ENCODE measurements around the gene RAB39A. TPM values are rescaled to one million over a fixed set of nuclear protein-coding genes. Genes with fewer than 3 reads are reported as not detected.

The RAB39A gene
- total RNA-seq, 1 donor from 2014 or later: not detected

DNA sequence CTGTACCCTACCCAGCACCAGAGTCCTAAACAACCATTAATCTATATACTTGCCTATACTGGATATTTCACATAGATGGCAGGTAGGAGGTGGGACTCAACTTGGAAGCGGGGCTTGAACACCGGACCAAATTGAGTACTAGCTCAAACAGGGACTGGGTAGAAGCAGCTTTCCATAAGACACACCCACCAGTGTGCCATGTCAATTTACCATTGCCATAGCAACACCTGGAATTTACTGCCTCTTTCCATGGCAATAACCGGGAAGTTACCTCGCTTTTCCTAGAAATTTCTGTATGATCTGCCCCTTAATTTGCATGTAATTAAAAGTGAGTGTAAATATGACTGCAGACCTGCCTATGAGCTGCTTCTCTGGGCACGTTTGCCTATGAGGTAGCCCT is 41.8 kb downstream of the RAB39A start:
- Mint-ChIP-seq H3K27me3 (ENCODE audit: low read depth) (no peaks in the 10 kb centered on the region), H3K9me3 (no peaks in the 10 kb centered on the region), H3K27ac (no peak overlapping the region), H3K4me3 (ENCODE audit: low read depth) (no peak overlapping the region), H3K36me3 (ENCODE audit: low read depth) (no peaks in the 10 kb centered on the region), H3K4me1 (ENCODE audit: low read depth) (no peaks in the 10 kb centered on the region)
- intact Hi-C loops (cut with micrococcal nuclease): no loop called here
- no peak for DNase-seq (ENCODE audit: low spot score)

DNA sequence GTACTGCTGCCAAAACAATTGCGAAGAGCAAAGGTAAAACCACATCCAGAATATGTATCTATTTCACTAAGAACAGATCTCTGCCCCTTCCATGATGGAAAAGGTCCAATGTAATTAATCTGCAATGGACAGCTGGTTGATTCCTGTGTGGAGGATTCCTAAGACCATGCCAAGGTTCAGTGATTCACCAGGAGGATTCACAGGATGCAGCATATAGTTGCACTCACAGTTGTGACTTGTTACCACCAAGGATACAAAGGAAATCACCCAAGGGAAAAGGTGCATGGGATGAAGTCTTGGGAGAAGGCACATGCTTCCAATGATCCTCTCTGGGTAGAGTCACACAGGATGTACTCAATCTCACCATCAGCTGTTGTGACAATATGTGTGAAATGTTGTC is 45.4 kb downstream of the RAB39A start:
- no peaks in the 10 kb centered on the region for H3K4me1 Mint-ChIP-seq (ENCODE audit: low read depth)
- no peak for DNase-seq (ENCODE audit: low spot score)
- no peaks in the 10 kb centered on the region for H3K9me3 Mint-ChIP-seq
- no peak overlapping the region for H3K27ac Mint-ChIP-seq
- no peaks in the 10 kb centered on the region for H3K27me3 Mint-ChIP-seq (ENCODE audit: low read depth)
- intact Hi-C loops (cut with micrococcal nuclease): no loop called here
- no peak overlapping the region for H3K4me3 Mint-ChIP-seq (ENCODE audit: low read depth)
- no peaks in the 10 kb centered on the region for H3K36me3 Mint-ChIP-seq (ENCODE audit: low read depth)

DNA sequence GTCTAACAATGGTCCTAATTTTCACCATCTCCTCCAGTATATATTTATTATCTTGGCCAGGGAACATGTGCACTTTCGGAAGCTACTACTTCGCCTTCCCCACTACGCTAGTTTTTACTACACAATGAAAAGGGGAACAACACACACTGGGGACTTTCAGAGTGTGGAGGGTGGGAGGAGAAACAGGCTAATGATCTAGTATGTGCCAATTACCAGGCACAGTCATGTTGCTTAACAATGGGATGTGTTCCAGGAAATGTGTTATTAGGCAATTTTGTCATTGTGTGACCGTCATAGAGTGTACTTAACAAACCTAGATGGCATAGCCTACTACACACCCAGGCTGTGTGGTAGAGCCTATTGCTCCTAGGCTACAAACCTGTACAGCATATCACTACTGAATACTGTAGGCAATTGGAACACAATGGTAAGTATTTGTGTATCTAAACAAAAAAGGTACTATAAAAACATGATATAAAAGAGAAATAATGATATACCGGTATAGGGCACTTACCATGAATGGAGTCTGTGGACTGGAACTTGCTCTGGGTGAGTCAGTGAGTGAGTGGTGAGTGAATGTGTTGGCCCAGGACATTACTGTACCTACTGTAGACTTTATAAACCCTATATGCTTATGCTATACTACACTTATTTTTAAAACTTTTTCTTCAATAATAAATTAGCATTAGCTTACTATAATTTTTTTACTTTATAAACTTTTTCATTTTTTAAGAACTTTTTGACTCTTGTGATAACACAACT is 60.3 kb downstream of the RAB39A start:
- Mint-ChIP-seq H3K27ac (no peak overlapping the region), H3K9me3 (no peaks in the 10 kb centered on the region), H3K4me3 (ENCODE audit: low read depth) (no peak overlapping the region), H3K4me1 (ENCODE audit: low read depth) (no peaks in the 10 kb centered on the region), H3K36me3 (ENCODE audit: low read depth) (no peaks in the 10 kb centered on the region), H3K27me3 (ENCODE audit: low read depth) (peaks cover 2% of the 10 kb centered on the region)
- intact Hi-C loops (cut with micrococcal nuclease): no loop called here
- no peak for DNase-seq (ENCODE audit: low spot score)

DNA sequence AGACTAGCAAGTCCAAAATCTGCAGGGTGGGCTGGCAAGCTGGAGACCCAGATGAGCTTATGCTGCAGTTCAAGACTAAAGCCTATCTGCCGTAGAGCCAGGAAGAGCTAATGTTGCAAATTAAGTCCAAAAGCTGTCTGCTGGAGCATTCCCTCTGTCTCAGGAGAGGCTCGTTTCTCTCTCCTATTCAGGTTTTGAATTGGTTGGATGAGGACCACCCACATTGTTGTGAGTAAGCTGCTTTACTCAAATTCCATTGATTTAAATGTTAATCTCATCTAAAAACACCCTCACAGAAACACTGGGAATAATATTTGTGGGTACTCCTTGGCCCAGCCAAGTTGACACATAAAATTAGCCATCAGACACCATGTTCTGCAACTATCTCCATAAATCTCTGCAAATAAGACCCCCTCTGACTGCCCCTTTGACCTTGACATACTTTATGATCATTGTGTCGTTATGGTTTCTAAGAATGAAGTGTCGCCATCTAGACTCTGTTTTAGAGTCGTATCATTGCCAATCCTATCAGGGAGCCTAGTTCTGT is 63.7 kb downstream of the RAB39A start:
- Mint-ChIP-seq H3K4me1 (ENCODE audit: low read depth) (no peaks in the 10 kb centered on the region), H3K27me3 (ENCODE audit: low read depth) (peaks cover 6% of the 10 kb centered on the region), H3K9me3 (no peaks in the 10 kb centered on the region), H3K36me3 (ENCODE audit: low read depth) (no peaks in the 10 kb centered on the region), H3K27ac (no peak overlapping the region), H3K4me3 (ENCODE audit: low read depth) (no peak overlapping the region)
- no peak for DNase-seq (ENCODE audit: low spot score)
- intact Hi-C loops (cut with micrococcal nuclease): no loop called here

DNA sequence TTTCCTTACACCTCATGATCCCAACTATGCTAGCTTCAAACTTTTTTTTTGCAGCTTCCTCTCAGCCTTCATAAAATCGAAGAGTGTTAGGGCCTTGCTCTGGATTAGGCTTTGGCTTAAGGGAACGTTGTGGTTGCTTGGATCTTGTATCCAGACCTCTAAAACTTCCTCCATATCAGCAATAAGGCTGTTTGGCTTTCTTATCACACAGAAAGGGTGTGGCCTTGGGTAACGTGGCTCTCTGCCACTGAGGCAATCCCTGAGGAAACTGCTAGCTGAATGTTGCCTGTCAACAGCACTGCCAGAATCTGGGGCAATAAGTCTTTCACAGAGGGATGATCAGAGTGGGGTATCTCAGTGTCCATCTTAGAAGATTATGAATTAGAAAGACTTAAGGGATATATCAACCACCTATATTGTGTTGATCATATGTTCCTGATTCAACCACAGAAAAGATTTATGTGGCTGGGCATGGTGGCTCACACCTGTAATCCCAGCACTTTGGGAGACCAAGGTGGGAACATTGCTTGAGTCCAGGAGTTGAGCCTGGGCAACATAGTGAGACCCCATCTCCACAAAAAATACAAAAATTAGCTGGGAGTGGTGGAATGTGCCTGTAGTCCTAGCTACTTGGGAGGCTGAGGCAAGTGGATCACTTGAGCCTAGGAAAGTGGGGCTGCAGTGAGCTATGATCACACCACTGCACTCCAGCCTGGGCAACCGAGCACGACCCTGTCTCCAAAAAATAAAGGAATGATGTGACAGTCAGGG is 67.9 kb downstream of the RAB39A start:
- no peak for DNase-seq (ENCODE audit: low spot score)
- intact Hi-C loops (cut with micrococcal nuclease): no loop called here
- no peak overlapping the region for H3K4me3 Mint-ChIP-seq (ENCODE audit: low read depth)
- no peaks in the 10 kb centered on the region for H3K36me3 Mint-ChIP-seq (ENCODE audit: low read depth)
- no peaks in the 10 kb centered on the region for H3K9me3 Mint-ChIP-seq
- no peaks in the 10 kb centered on the region for H3K4me1 Mint-ChIP-seq (ENCODE audit: low read depth)
- peaks cover 6% of the 10 kb centered on the region for H3K27me3 Mint-ChIP-seq (ENCODE audit: low read depth)
- H3K27ac Mint-ChIP-seq: no peak overlapping the region

DNA sequence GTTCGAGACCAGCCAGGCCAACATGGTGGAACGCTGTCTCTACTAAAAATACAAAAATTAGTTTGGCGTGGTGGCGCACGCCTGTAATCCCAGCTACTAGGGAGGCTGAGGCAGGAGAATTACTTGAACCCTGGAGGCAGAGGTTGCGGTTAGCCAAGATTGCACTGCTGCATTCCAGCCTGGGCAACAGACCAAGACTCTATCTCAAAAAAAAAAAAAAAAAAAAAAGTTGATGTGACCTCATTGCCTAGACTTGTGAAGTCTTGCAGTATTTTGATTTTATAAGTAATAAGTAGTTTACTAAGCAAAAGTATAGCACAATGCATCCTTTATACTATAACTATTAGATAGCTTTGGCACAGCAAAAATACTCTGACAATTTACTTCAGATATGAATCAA is 70.5 kb downstream of the RAB39A start:
- no peaks in the 10 kb centered on the region for H3K36me3 Mint-ChIP-seq (ENCODE audit: low read depth)
- intact Hi-C loops (cut with micrococcal nuclease): no loop called here
- no peak overlapping the region for H3K4me3 Mint-ChIP-seq (ENCODE audit: low read depth)
- no peak overlapping the region for H3K27ac Mint-ChIP-seq
- H3K9me3 Mint-ChIP-seq: no peaks in the 10 kb centered on the region
- peaks cover 9% of the 10 kb centered on the region for H3K27me3 Mint-ChIP-seq (ENCODE audit: low read depth)
- no peak for DNase-seq (ENCODE audit: low spot score)
- H3K4me1 Mint-ChIP-seq (ENCODE audit: low read depth): no peaks in the 10 kb centered on the region

DNA sequence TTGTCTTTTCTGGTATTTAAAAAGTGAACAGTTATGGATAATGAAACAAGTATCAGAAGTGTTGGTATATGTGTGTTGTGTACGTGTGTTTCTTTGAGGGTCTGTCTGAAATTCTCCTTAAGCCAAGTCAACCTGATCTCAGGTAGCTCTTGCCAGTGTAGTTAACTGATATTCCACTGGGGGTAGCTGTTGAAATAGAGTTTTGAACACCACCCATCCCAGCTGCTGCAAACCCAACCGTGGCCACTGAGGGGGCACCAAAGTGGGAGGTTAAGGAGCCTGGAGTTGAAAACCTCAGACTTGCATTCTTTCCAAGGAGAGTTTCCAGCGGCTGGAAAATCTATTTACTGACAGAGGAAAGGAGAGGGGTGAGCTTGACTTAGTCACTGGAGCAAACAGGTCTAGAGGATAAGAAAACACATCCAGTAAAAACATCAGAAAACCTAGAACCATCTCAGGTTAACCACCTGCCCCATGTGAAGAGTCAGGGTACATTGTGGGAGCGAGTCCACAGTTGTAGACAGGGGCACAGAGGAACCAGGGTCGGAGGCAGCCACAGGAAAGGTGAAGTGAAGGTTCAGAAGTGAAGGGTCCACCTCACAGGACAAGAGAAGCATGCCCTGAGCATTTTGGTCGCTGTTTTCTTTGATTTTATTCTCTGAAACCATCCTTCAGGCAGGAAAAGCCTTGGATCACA is 71.7 kb downstream of the RAB39A start:
- peaks cover 9% of the 10 kb centered on the region for H3K27me3 Mint-ChIP-seq (ENCODE audit: low read depth)
- no peaks in the 10 kb centered on the region for H3K36me3 Mint-ChIP-seq (ENCODE audit: low read depth)
- no peak overlapping the region for H3K4me3 Mint-ChIP-seq (ENCODE audit: low read depth)
- DNase-seq (ENCODE audit: low spot score): no peak
- no peaks in the 10 kb centered on the region for H3K9me3 Mint-ChIP-seq
- intact Hi-C loops (cut with micrococcal nuclease): no loop called here
- no peak overlapping the region for H3K27ac Mint-ChIP-seq
- H3K4me1 Mint-ChIP-seq (ENCODE audit: low read depth): no peaks in the 10 kb centered on the region

DNA sequence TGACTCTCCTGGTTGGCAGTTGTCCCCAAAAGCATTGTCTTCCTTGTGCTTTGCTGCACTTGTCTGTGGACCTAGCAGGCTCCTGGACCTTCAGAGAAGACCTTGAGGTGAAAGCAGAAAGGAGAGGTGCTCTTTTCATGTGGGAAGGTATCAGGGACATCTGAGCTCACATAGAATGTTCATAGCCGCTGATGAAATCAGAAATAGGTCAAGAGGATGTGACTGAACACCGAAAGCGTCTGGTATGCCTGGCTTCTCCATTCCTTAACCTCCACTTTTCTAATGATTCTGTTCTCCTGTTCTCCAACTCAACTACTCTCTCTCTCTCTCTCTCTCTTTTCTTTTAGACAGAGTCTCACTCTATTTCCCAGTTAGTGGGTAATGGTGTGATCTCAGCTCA is 74.2 kb downstream of the RAB39A start:
- Mint-ChIP-seq H3K4me1 (ENCODE audit: low read depth) (no peaks in the 10 kb centered on the region), H3K27ac (no peak overlapping the region), H3K9me3 (no peaks in the 10 kb centered on the region), H3K36me3 (ENCODE audit: low read depth) (no peaks in the 10 kb centered on the region), H3K4me3 (ENCODE audit: low read depth) (no peak overlapping the region), H3K27me3 (ENCODE audit: low read depth) (peaks cover 3% of the 10 kb centered on the region)
- intact Hi-C loops (cut with micrococcal nuclease): no loop called here
- DNase-seq (ENCODE audit: low spot score): no peak

DNA sequence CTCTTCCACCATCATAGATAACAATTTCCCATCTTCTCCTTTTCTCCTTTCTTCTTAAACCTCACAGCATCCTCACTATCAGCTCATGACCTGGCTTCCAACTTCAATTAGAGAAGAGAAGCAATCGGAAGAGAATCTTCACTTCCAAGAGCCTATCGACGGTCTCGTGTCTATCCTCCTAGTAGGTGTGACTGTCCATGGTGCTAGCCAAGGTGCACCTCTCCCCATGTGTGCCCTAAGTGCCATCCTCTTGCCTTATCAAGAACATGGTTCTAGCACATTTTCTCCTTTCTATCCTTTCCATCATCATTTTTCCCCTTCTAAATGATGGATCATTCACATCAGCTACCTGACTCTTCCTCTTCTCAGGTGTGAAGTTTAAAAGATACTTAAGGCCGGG is 75.4 kb downstream of the RAB39A start:
- Mint-ChIP-seq H3K4me1 (ENCODE audit: low read depth) (peaks cover 4% of the 10 kb centered on the region), H3K4me3 (ENCODE audit: low read depth) (no peak overlapping the region), H3K27me3 (ENCODE audit: low read depth) (peaks cover 3% of the 10 kb centered on the region), H3K9me3 (no peaks in the 10 kb centered on the region), H3K27ac (no peak overlapping the region), H3K36me3 (ENCODE audit: low read depth) (no peaks in the 10 kb centered on the region)
- intact Hi-C loops (cut with micrococcal nuclease): no loop called here
- no peak for DNase-seq (ENCODE audit: low spot score)

DNA sequence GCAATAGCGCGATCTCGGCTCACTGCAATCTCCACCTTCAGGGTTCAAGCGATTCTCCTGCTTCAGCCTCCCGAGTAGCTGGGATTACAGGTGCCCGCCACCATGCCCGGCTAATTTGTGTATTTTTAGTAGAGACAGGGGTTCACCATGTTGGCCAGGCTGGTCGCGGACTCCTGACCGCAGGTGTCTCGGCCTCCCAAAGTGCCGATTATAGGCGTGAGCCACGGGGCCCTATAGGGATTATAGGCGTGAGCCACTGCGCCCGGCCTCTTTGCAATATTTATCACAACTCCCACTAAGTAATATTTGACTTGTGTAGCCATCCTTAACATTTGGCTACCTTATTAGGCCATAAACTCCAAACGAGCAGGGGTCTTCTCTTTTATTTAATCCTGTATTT is 79.6 kb downstream of the RAB39A start:
- Mint-ChIP-seq H3K4me1 (ENCODE audit: low read depth) (peaks cover 16% of the 10 kb centered on the region), H3K4me3 (ENCODE audit: low read depth) (no peak overlapping the region), H3K27me3 (ENCODE audit: low read depth) (peaks cover 3% of the 10 kb centered on the region), H3K36me3 (ENCODE audit: low read depth) (peaks cover 17% of the 10 kb centered on the region), H3K9me3 (no peaks in the 10 kb centered on the region), H3K27ac (no peak overlapping the region)
- no peak for DNase-seq (ENCODE audit: low spot score)
- intact Hi-C loops (cut with micrococcal nuclease): loop anchor here (1.0 to 5.0 kb wide), 6 partner anchors 150 to 649 kb away; partner anchors contain the start of genes ALKBH8, ATM, C11orf65 and NPAT

DNA sequence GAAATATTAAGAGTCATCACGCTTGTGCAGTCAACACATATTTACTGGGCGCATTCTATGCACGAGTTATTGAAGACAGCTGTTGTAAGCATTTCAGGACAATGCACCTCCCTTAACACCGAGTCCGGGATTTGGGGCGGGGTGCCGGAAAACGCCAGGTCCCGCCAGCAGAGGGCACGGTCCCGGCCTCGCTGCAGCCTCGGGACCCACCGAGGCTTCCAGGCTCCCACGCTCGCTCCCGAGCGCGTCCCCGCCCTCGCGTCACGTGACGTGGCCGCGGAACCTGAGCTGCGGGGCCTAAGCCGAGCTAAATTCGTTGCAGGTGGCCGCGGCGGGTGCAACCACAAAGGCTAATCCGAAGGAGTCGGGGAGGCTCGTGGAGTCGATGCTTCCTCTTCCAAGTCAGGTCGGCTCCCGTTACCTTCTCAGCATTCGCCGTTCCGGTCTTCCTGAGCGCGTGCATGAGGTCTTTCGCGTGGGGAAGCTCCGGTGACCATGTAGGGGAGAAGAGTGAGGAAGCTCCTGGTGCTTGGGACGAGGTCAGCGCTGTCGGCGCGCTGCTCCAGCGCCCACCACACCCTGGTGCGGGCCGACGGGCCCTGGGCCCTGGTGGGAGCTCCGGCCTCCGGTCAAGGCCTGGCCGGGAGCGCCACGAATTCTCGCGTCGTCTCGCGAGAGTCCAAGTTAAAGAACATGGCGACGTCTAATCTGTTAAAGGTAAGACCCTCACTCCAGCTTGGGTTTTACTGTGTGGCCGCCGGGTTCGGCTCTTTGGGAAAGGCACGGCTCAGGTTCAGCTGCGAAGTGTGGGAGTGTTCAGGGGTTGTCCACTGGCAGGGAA is 80.6 kb downstream of the RAB39A start, which contains the start of gene CUL5:
TSS of gene CUL5 (plus strand) at position 243 of the 841 bp plus-strand sequence. CDS start at position 694, 451 bp downstream.
- no peaks in the 10 kb centered on the region for H3K9me3 Mint-ChIP-seq
- H3K27ac Mint-ChIP-seq: peak within 1 kb of the TSS; percentile 94
- H3K27me3 Mint-ChIP-seq (ENCODE audit: low read depth): no peaks in the 10 kb centered on the region
- peaks cover 16% of the 10 kb centered on the region for H3K4me1 Mint-ChIP-seq (ENCODE audit: low read depth)
- peak within 1 kb of the TSS; percentile 91 for H3K4me3 Mint-ChIP-seq (ENCODE audit: low read depth)
- peak; percentile 86 for DNase-seq (ENCODE audit: low spot score)
- H3K36me3 Mint-ChIP-seq (ENCODE audit: low read depth): peaks cover 17% of the 10 kb centered on the region
- intact Hi-C loops (cut with micrococcal nuclease): loop anchor here (1.0 to 5.0 kb wide), 6 partner anchors 151 to 648 kb away; partner anchors contain the start of genes ALKBH8, ATM, C11orf65 and NPAT
